Body of pancreas (tissue), 4 donors: ENCODE measurements around the gene TP53.

Experiments used
- POLR2A ChIP-seq, 3 donors: fragments of 450-650 bp; IDR thresholded peaks; one replicate each; pipeline ENCODE4 v1.6.1; 2016; ENCODE audit warnings: antibody characterized with exemption in 3 of 3, mild to moderate bottlenecking in 2 of 3
- TF ChIP-seq, protein P1 (sequence below), 7 experiments: fragments of 450-650 bp in 4 of 7; fragments of 200-600 bp in 3 of 7; sonication (generic) in 3 of 7; IDR thresholded peaks; one replicate each; pipeline ENCODE4 v1.5.1; 2016 to 2019; ENCODE audit warnings: antibody characterized with exemption in 7 of 7

DNA sequence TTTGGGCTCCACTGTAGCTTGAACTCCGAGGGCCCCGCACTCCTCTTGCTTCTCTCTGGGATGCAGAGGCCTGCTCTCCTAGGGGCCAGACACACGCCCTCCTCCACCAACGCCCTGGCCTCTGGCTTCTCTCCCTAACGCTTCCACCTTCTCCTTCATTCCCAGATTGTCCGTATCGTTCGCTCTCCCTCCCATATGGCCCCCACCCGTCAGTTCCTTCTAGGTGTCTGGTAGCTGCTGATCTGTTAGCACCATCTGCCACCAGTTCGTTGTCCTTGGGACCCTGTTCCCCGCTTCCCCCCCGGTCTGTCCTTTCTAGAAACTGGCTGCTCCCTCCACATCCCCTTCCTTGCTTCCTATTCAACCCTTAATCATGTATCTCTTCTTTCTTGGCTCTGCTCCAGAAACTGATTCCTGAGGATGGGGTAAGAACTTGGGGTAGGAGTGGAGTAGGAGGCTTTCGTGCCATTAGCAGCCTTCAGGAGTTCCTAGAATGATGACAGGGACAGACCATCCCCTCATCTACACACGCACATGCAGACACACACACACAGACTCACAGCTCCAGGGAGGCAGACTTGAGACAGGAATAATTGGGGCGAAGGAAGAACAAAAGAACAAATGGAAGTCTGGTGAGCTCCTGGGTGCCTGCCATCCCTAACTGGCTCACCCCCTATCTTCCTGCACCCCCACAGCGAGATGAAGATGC lies 32.3 kb downstream of the TP53 start:
- TF ChIP-seq, protein P1, sequence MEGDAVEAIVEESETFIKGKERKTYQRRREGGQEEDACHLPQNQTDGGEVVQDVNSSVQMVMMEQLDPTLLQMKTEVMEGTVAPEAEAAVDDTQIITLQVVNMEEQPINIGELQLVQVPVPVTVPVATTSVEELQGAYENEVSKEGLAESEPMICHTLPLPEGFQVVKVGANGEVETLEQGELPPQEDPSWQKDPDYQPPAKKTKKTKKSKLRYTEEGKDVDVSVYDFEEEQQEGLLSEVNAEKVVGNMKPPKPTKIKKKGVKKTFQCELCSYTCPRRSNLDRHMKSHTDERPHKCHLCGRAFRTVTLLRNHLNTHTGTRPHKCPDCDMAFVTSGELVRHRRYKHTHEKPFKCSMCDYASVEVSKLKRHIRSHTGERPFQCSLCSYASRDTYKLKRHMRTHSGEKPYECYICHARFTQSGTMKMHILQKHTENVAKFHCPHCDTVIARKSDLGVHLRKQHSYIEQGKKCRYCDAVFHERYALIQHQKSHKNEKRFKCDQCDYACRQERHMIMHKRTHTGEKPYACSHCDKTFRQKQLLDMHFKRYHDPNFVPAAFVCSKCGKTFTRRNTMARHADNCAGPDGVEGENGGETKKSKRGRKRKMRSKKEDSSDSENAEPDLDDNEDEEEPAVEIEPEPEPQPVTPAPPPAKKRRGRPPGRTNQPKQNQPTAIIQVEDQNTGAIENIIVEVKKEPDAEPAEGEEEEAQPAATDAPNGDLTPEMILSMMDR (IDR thresholded peaks at IDR 0.05), result no peak
- no peak for TF ChIP-seq POLR2A (IDR thresholded peaks at IDR 0.05)
